ENCODE measurements around the gene HDAC4.

- TF ChIP-seq CTCF (IDR thresholded peaks at IDR 0.05; ENCODE audit: low read length) (no peak), EZH2 (optimal IDR thresholded peaks at IDR 0.05; ENCODE audit: low read depth, low read length) (no peak)
These were observed 396.4 kb downstream of the HDAC4 start for GRCh38 chr2:239004274-239005015.
